ENCODE data around the gene SSTR3.

SSTR3 gene

DNA sequence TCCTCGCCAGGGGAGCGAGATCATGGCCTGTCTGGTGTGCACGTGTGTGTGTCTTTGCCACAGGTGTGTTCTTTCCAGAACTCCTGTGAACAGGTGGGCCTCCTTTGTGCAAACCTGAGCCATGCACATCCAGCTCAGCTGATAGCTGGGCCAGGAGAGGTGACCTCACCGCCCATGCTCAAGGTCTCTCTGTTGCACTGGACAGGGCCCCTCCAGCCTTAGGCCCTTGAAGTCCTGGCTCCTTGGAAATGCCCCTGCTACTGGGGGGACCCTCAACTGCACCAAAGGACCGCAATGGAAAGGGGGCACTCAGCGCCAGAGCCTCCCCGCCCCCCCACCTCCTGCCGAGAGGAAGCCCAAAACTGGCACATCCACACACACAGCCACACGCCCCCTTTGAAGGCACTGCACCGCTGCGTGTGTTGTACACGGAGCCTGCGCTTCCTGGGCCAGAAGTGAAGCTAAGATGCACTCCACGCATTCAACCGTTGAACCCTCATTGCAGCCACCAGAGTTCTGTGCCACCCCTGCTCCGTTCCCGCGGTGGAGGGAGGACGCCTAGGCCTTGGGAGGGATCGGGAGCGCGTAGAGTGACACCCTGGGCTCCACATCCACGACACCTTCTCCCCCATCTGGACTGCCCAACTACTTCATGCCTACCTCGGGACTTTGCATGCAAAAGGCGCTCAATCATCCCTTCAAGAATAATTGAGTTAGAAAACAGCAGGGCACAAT, 46.2 kb downstream of the SSTR3 start:
- POLR2A ChIA-PET, result interaction anchor here (0.9 to 1.0 kb wide), 2 partner anchors 33 to 34 kb away, joined by 3 read pairs; no protein-coding TSS in a partner anchor

DNA sequence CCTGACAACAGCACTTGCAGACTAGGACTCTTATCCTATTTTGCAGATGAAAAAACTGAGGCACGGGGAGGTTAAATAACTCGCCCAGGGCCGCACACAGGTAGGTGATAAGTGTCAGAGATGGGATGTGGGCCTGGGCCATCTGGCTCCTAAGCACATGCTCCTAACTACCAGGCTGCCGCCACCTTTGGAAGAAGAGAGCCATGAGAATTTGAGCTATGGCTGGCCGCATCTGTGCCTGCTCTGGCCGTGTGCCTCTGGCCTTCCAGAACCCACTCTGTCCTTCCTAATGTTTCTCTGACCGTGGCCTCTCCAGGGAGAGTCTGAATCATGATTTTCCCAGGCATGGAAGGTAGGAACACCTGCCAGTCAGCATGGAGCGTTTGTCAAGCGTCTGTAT, 47.2 kb downstream of the SSTR3 start:
- ChIA-PET CTCF (no interaction called here), POLR2A (interaction anchor here (1.0 kb wide), 1 partner anchor 34 kb away, joined by 3 read pairs; no protein-coding TSS in a partner anchor)
- no peak for DNase-seq (ENCODE audit: extremely low spot score)
- TF ChIP-seq ELF4 (IDR thresholded peaks at IDR 0.05) (no peak), FOXK2 (IDR thresholded peaks at IDR 0.05) (no peak), TARDBP (IDR thresholded peaks at IDR 0.05) (no peak), CTBP1 (IDR thresholded peaks at IDR 0.05; ENCODE audit: borderline replicate concordance) (no peak), SUZ12 (IDR thresholded peaks at IDR 0.05) (no peak), BHLHE40 (IDR thresholded peaks at IDR 0.05; ENCODE audit: borderline replicate concordance) (no peak), L3MBTL2 (conservative IDR thresholded peaks at IDR 0.05) (no peak), ZNF384 (IDR thresholded peaks at IDR 0.05) (no peak), LEF1 (IDR thresholded peaks at IDR 0.05; ENCODE audit: borderline replicate concordance) (no peak), FOXA1 (IDR thresholded peaks at IDR 0.05) (no peak), ARNT (IDR thresholded peaks at IDR 0.05) (no peak), FOXM1 (IDR thresholded peaks at IDR 0.05; ENCODE audit: borderline replicate concordance) (no peak), HDGF (IDR thresholded peaks at IDR 0.05; ENCODE audit: borderline replicate concordance) (no peak), NFRKB (IDR thresholded peaks at IDR 0.05) (no peak), SP1 (IDR thresholded peaks at IDR 0.05) (no peak)
- TF ChIP-seq, protein P1, sequence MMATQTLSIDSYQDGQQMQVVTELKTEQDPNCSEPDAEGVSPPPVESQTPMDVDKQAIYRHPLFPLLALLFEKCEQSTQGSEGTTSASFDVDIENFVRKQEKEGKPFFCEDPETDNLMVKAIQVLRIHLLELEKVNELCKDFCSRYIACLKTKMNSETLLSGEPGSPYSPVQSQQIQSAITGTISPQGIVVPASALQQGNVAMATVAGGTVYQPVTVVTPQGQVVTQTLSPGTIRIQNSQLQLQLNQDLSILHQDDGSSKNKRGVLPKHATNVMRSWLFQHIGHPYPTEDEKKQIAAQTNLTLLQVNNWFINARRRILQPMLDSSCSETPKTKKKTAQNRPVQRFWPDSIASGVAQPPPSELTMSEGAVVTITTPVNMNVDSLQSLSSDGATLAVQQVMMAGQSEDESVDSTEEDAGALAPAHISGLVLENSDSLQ (IDR thresholded peaks at IDR 0.05), result no peak

More for the DNA sequence above, 46.2 kb downstream of the SSTR3 start:
- no peak for DNase-seq (ENCODE audit: extremely low spot score)
- CTCF ChIA-PET, result interaction anchor here (1.3 kb wide), 1 partner anchor 33 kb away, joined by 4 read pairs; no protein-coding TSS in a partner anchor
- TF ChIP-seq, protein P1 (IDR thresholded peaks at IDR 0.05), result peak; percentile 66
- no peak for TF ChIP-seq ZNF384 (IDR thresholded peaks at IDR 0.05)

DNA sequence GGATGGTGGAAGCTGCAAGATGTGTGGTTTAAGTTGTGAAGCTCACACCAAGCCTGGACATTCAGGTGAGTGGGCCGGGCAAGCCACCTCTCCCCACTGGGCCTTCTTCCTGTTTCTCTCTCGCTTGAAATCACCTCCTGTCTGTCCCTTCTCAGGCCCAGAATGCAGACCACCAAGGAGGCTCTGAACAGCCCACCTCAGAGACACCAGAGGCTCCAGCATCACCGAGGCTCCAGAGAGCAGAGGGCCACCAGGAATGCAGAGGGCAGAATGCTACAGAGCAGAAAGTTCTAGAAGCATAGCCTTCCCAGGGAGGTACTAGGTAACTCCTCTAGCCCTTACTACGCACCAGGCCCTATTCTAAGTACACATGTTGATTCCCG, 47.8 kb downstream of the SSTR3 start:
- ChIA-PET POLR2A (no interaction called here), CTCF (no interaction called here)
- no peak for DNase-seq (ENCODE audit: extremely low spot score)
- TF ChIP-seq CTBP1 (IDR thresholded peaks at IDR 0.05; ENCODE audit: borderline replicate concordance), result no peak
- no peak for TF ChIP-seq FOXM1 (IDR thresholded peaks at IDR 0.05; ENCODE audit: borderline replicate concordance)
- TF ChIP-seq ZNF384 (IDR thresholded peaks at IDR 0.05), result no peak
- no peak for TF ChIP-seq TARDBP (IDR thresholded peaks at IDR 0.05)
- TF ChIP-seq HDGF (IDR thresholded peaks at IDR 0.05; ENCODE audit: borderline replicate concordance), result no peak
- no peak for TF ChIP-seq ARNT (IDR thresholded peaks at IDR 0.05)
- no peak for TF ChIP-seq NFRKB (IDR thresholded peaks at IDR 0.05)
- TF ChIP-seq SUZ12 (IDR thresholded peaks at IDR 0.05), result no peak
- no peak for TF ChIP-seq FOXK2 (IDR thresholded peaks at IDR 0.05)
- no peak for TF ChIP-seq BHLHE40 (IDR thresholded peaks at IDR 0.05; ENCODE audit: borderline replicate concordance)
- no peak for TF ChIP-seq LEF1 (IDR thresholded peaks at IDR 0.05; ENCODE audit: borderline replicate concordance)
- TF ChIP-seq ELF4 (IDR thresholded peaks at IDR 0.05), result no peak
- TF ChIP-seq, protein P1 (IDR thresholded peaks at IDR 0.05), result no peak
- no peak for TF ChIP-seq L3MBTL2 (conservative IDR thresholded peaks at IDR 0.05)

DNA sequence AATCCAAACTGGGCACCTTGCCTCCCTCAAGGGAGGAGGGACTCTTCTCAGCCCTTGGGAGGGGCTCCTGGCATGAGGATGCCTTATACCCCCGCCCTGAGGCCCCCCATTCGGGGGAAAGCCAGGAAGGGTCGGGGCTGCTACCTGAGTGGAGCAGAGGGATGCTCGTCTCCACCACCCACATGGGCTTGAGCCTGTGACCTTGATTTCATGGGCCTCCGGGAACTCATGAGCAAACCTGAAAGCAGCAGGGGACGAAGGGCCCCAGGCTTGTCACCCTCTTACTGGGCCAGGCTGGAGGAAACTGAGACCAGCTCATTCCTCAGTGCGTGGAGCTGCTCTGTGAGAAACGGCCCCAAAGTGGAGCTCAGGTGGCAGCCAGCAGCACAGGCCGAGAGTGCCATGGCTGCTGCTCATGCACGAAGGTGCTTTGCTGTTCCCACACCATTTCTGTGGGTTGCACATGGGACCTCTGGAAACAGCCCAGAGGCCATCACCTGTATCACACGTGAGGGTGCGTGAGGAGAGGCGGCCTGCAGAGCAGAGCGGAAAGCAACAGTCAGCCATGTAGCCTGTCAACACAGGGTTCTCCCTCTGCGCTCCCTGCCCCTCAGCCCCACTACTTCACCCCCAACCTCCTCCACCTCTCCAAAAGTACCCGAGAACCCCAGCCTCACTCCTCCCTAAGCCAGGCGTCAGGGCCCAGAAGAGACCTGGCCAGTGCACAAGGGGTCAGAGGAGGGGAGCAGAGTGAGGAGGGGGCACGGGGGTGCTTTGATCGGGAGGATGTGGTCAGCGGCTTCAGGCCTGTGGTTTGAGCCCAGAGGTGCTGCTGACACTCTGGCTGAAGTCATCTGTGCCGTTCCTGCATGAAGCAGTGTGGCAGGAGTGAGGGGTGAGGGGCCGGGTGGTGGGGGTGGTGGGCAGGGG, 48.4 kb downstream of the SSTR3 start:
- TF ChIP-seq ZNF384 (IDR thresholded peaks at IDR 0.05), result no peak
- TF ChIP-seq CTBP1 (IDR thresholded peaks at IDR 0.05; ENCODE audit: borderline replicate concordance), result no peak
- no peak for TF ChIP-seq FOXK2 (IDR thresholded peaks at IDR 0.05)
- TF ChIP-seq, protein P1 (IDR thresholded peaks at IDR 0.05), result no peak
- TF ChIP-seq ARNT (IDR thresholded peaks at IDR 0.05), result no peak
- no peak for TF ChIP-seq ELF4 (IDR thresholded peaks at IDR 0.05)
- no peak for TF ChIP-seq BHLHE40 (IDR thresholded peaks at IDR 0.05; ENCODE audit: borderline replicate concordance)
- TF ChIP-seq FOXA1 (IDR thresholded peaks at IDR 0.05), result no peak
- ChIA-PET CTCF (no interaction called here), POLR2A (no interaction called here)
- DNase-seq (ENCODE audit: extremely low spot score), result no peak

DNA sequence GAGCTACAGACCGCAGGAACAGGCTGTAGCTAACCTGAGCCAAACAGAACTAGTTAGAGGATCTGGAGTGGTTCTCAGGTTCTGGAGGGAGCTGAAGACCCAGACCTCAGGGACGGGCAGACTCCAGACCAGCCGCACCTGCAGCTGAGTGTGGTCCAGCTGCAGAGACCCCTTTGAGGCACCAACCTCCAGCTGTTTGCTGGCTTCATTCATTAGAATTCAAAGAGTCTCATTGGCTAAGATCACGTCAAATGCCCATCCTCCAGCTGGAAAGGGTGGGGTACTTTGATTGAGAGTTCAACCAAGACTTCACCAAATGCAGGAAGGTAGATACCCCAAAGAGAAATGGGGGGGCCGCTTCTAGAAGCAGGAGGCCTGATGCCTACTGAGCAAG, 49.2 kb downstream of the SSTR3 start:
- POLR2A ChIA-PET, result no interaction called here
- DNase-seq (ENCODE audit: extremely low spot score), result no peak
- TF ChIP-seq ELF4 (IDR thresholded peaks at IDR 0.05), result no peak
- no peak for TF ChIP-seq NFRKB (IDR thresholded peaks at IDR 0.05)
- TF ChIP-seq FOXK2 (IDR thresholded peaks at IDR 0.05), result no peak
- no peak for TF ChIP-seq CTBP1 (IDR thresholded peaks at IDR 0.05; ENCODE audit: borderline replicate concordance)
- TF ChIP-seq HDGF (IDR thresholded peaks at IDR 0.05; ENCODE audit: borderline replicate concordance), result no peak
- TF ChIP-seq, protein P1 (IDR thresholded peaks at IDR 0.05), result no peak
- TF ChIP-seq FOXM1 (IDR thresholded peaks at IDR 0.05; ENCODE audit: borderline replicate concordance), result no peak
- no peak for TF ChIP-seq LEF1 (IDR thresholded peaks at IDR 0.05; ENCODE audit: borderline replicate concordance)
- TF ChIP-seq TARDBP (IDR thresholded peaks at IDR 0.05), result no peak
- TF ChIP-seq SUZ12 (IDR thresholded peaks at IDR 0.05), result no peak
- CTCF ChIA-PET, result no interaction called here
